Liver (tissue), 9 donors: ENCODE data around the gene KRTAP5-11. TPM values are rescaled to one million over a fixed set of nuclear protein-coding genes. Genes with fewer than 3 reads are reported as not detected.

ENCODE experiments used
- DNase-seq: peaks from one replicate; pipeline ENCODE4 v3.0.0-alpha.2; 2017; ENCODE audit warnings: low spot score
- H3K27ac ChIP-seq, 2 donors: one replicate each; pipeline ENCODE4 v1.7.0; 2013; ENCODE audit warnings: inconsistent platforms in 2 of 2, low read length in 2 of 2, control low read depth in 1 of 2, low read depth in 1 of 2, mild to moderate bottlenecking in 1 of 2
- H3K27me3 ChIP-seq, 4 donors: one replicate each; pipeline versions ENCODE4 v1.6.1 to v1.7.0; 2013; ENCODE audit warnings: low read length in 3 of 4, inconsistent platforms in 1 of 4, mild to moderate bottlenecking in 1 of 4, moderate library complexity in 1 of 4; ENCODE audit not compliant: control insufficient read depth in 4 of 4, insufficient read depth in 4 of 4
- H3K36me3 ChIP-seq, 4 donors: one replicate each; pipeline versions ENCODE4 v1.6.1 to v1.7.0; 2013; ENCODE audit warnings: low read length in 3 of 4, mild to moderate bottlenecking in 3 of 4, low read depth in 1 of 4, moderate library complexity in 1 of 4; ENCODE audit not compliant: control insufficient read depth in 4 of 4, insufficient read depth in 3 of 4
- H3K4me1 ChIP-seq, 4 donors: one replicate each; pipeline versions ENCODE4 v1.6.1 to v1.7.0; 2013; ENCODE audit warnings: low read length in 3 of 4, mild to moderate bottlenecking in 3 of 4, moderate library complexity in 1 of 4; ENCODE audit not compliant: control insufficient read depth in 4 of 4, insufficient read depth in 4 of 4
- H3K4me3 ChIP-seq, 3 donors: one replicate each; pipeline versions ENCODE4 v1.6.1 to v1.7.0; 2013; ENCODE audit warnings: low read length in 3 of 3, control low read depth in 1 of 3, low read depth in 1 of 3, mild to moderate bottlenecking in 1 of 3
- H3K9ac ChIP-seq, 2 donors: one replicate each; pipeline ENCODE4 v1.7.0; 2013; ENCODE audit warnings: low read length in 2 of 2, mild to moderate bottlenecking in 2 of 2, moderate library complexity in 2 of 2, control low read depth in 1 of 2, low read depth in 1 of 2
- H3K9me3 ChIP-seq, 4 donors: one replicate each; pipeline versions ENCODE4 v1.6.1 to v1.7.0; 2013; ENCODE audit warnings: low read length in 3 of 4; ENCODE audit not compliant: control insufficient read depth in 4 of 4
- ATF3 ChIP-seq: IDR thresholded peaks from 2 replicates; pipeline ENCODE4 v1.6.1; 2016; ENCODE audit warnings: antibody characterized with exemption
- EGR1 ChIP-seq, 2 donors: IDR thresholded peaks; 2 replicates each; pipeline ENCODE4 v1.6.1; 2016 to 2018; ENCODE audit warnings: antibody characterized with exemption in 2 of 2, low read depth in 2 of 2
- FOXA1 ChIP-seq: IDR thresholded peaks from 2 replicates; pipeline ENCODE4 v1.6.1; 2016; ENCODE audit warnings: antibody characterized with exemption
- GABPA ChIP-seq, 2 donors: IDR thresholded peaks in 1 of 2; conservative IDR thresholded peaks in 1 of 2; 2 replicates each; pipeline ENCODE4 v1.6.1; 2016; ENCODE audit warnings: antibody characterized with exemption in 2 of 2, mild to moderate bottlenecking in 1 of 2, moderate library complexity in 1 of 2
- HNF4A ChIP-seq, 2 donors: conservative IDR thresholded peaks; 2 replicates each; pipeline ENCODE4 v1.6.1; 2016; ENCODE audit warnings: antibody characterized with exemption in 2 of 2, mild to moderate bottlenecking in 2 of 2
- HNF4G ChIP-seq: IDR thresholded peaks from 2 replicates; pipeline ENCODE4 v1.6.1; 2016; ENCODE audit warnings: antibody characterized with exemption
- JUND ChIP-seq, 2 donors: IDR thresholded peaks; 2 replicates each; pipeline ENCODE4 v1.6.1; 2016; ENCODE audit warnings: antibody characterized with exemption in 2 of 2
- NR2F2 ChIP-seq: IDR thresholded peaks from 2 replicates; pipeline ENCODE4 v1.6.1; 2016; ENCODE audit warnings: antibody characterized with exemption
- RAD21 ChIP-seq, 2 donors: IDR thresholded peaks; 2 replicates each; pipeline ENCODE4 v1.6.1; 2016; ENCODE audit warnings: antibody characterized with exemption in 2 of 2, mild to moderate bottlenecking in 2 of 2
- RXRA ChIP-seq, 2 donors: IDR thresholded peaks; 2 replicates each; pipeline ENCODE4 v1.6.1; 2017 to 2018; ENCODE audit warnings: antibody characterized with exemption in 2 of 2, mild to moderate bottlenecking in 1 of 2
- SP1 ChIP-seq: IDR thresholded peaks from 2 replicates; pipeline ENCODE4 v1.6.1; 2018; ENCODE audit warnings: antibody characterized with exemption, mild to moderate bottlenecking
- TAF1 ChIP-seq: conservative IDR thresholded peaks from 2 replicates; pipeline ENCODE4 v1.6.1; 2016; ENCODE audit warnings: antibody characterized with exemption, mild to moderate bottlenecking
- YY1 ChIP-seq: IDR thresholded peaks from 2 replicates; pipeline ENCODE4 v1.6.1; 2016; ENCODE audit warnings: antibody characterized with exemption, mild to moderate bottlenecking
- WGBS: extraction: QIAGEN DNeasy Blood & Tissue Kit; methylation state at CpG from one replicate; pipeline ENCODE4 v1.1.7; 2013; 5-methylcytosine and 5-hydroxymethylcytosine counted together
- polyA plus RNA-seq, 2 donors: library from polyadenylated mRNA; stranded (reverse) in 1 of 2; unstranded in 1 of 2; fragments of 200-250 nt in 1 of 2; fragments of >200 nt in 1 of 2; fragmentation: Nextera tagmentation in 1 of 2; extraction: Ambion mirVana in 1 of 2; gene quantifications; one replicate each; pipeline versions ENCODE4 v1.2.1 to v1.2.3, GENCODE V29; 2013 to 2015
- total RNA-seq, 2 donors: library from RNA; depleted of rRNA; stranded (reverse); fragments of >200 nt; gene quantifications; one replicate each; pipeline ENCODE4 v1.2.3, GENCODE V29; 2014
- TF ChIP-seq, protein P1 (sequence below): IDR thresholded peaks from 2 replicates; pipeline ENCODE4 v1.6.1; 2016; ENCODE audit warnings: antibody characterized with exemption
- TF ChIP-seq, protein P2 (sequence below): IDR thresholded peaks from 2 replicates; pipeline ENCODE4 v1.6.1; 2016; ENCODE audit warnings: antibody characterized with exemption
- donor health status: healthy.
- donor health status: healthy.
- donor health status: healthy.
- donor health status: healthy.
- donor health status: healthy.

The KRTAP5-11 gene
- total and polyA plus RNA-seq, 4 donors, result not detected

- Histone ChIP-seq H3K4me3 (no peak overlapping the region), H3K27ac (no peak overlapping the region), H3K4me1 (peaks cover 0 to 3% (median 2%) of the 10 kb centered on the region in 4 donors), H3K9me3 (no peaks in the 10 kb centered on the region), H3K27me3 (no peaks in the 10 kb centered on the region), H3K36me3 (no peaks in the 10 kb centered on the region), H3K9ac (no peak overlapping the region)
- TF ChIP-seq, protein P1, sequence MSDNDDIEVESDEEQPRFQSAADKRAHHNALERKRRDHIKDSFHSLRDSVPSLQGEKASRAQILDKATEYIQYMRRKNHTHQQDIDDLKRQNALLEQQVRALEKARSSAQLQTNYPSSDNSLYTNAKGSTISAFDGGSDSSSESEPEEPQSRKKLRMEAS, result no peak
- no peak for TF ChIP-seq RXRA (IDR thresholded peaks at IDR 0.05)
- TF ChIP-seq RAD21 (IDR thresholded peaks at IDR 0.05), result no peak
- TF ChIP-seq NR2F2, result no peak
- no peak for TF ChIP-seq HNF4G
- TF ChIP-seq ATF3, result no peak
- TF ChIP-seq JUND (IDR thresholded peaks at IDR 0.05), result no peak
- no peak for DNase-seq
- whole genome bisulfite sequencing, result 89% methylated on average over 1 of the region's 1 CpG
Measured at GRCh38 chr11:71558996-71559395, 23.7 kb downstream of the KRTAP5-11 start.

DNA sequence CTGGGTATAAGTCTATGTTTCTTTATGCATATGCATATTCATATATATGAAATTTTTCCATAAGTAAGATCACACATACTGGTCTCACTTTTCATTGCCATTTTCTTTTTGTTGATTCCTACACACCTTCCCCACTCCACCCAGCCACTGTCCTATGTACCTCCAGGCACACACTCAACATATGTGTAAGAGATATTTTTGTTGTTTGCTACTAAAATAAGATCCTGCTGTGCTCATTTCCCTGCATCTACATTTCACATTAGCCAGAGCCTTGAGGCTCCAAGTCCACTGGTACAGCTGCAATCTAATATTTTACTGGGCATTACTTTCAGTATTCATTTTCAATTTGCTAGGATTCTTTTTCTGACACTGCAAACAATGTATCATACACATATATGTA is 25.4 kb downstream of the KRTAP5-11 start:
- H3K4me1 ChIP-seq, result no peaks in the 10 kb centered on the region
- no peaks in the 10 kb centered on the region for H3K27me3 ChIP-seq
- no peaks in the 10 kb centered on the region for H3K9me3 ChIP-seq
- no peak overlapping the region for H3K4me3 ChIP-seq
- H3K27ac ChIP-seq, result no peak overlapping the region
- TF ChIP-seq HNF4G, result no peak
- TF ChIP-seq NR2F2, result no peak
- no peak for TF ChIP-seq SP1
- TF ChIP-seq TAF1, result no peak
- H3K9ac ChIP-seq, result no peak overlapping the region
- H3K36me3 ChIP-seq, result no peaks in the 10 kb centered on the region
- no peak for DNase-seq

GRCh38 chr11:71556018-71556417 is 26.7 kb downstream of the KRTAP5-11 start:
- no peaks in the 10 kb centered on the region for H3K9me3 ChIP-seq
- DNase-seq, result no peak
- no peaks in the 10 kb centered on the region for H3K27me3 ChIP-seq
- H3K4me1 ChIP-seq, result no peaks in the 10 kb centered on the region
- TF ChIP-seq RXRA (IDR thresholded peaks at IDR 0.05) (no peak), GABPA (IDR thresholded peaks at IDR 0.05 in 1 of 2, conservative IDR thresholded peaks at IDR 0.05 in 1 of 2) (no peak), TAF1 (no peak), JUND (IDR thresholded peaks at IDR 0.05) (no peak), YY1 (no peak), EGR1 (IDR thresholded peaks at IDR 0.05; ENCODE audit: low read depth in 2 of 2) (no peak), HNF4G (no peak), HNF4A (conservative IDR thresholded peaks at IDR 0.05) (no peak), FOXA1 (no peak)
- TF ChIP-seq, protein P1, result no peak
- TF ChIP-seq, protein P2, sequence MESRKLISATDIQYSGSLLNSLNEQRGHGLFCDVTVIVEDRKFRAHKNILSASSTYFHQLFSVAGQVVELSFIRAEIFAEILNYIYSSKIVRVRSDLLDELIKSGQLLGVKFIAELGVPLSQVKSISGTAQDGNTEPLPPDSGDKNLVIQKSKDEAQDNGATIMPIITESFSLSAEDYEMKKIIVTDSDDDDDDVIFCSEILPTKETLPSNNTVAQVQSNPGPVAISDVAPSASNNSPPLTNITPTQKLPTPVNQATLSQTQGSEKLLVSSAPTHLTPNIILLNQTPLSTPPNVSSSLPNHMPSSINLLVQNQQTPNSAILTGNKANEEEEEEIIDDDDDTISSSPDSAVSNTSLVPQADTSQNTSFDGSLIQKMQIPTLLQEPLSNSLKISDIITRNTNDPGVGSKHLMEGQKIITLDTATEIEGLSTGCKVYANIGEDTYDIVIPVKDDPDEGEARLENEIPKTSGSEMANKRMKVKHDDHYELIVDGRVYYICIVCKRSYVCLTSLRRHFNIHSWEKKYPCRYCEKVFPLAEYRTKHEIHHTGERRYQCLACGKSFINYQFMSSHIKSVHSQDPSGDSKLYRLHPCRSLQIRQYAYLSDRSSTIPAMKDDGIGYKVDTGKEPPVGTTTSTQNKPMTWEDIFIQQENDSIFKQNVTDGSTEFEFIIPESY, result no peak
- no peak overlapping the region for H3K9ac ChIP-seq
- H3K4me3 ChIP-seq, result no peak overlapping the region
- no peak overlapping the region for H3K27ac ChIP-seq
- H3K36me3 ChIP-seq, result no peaks in the 10 kb centered on the region
- 97% methylated on average over 4 of the region's 4 CpGs for WGBS
